ENCODE measurements around the gene NEMF. TPM values are rescaled to one million over a fixed set of nuclear protein-coding genes. Genes with fewer than 3 reads are reported as not detected.
A peak's percentile ranks its signal among the peaks of the same experiment; 100 is the strongest.

NEMF gene
- total and polyA plus RNA-seq, 12 donors: 14.8 to 94.1 (median 56.0) TPM

- DNase-seq: peak; percentile 56 to 88 (median 78)
- intact Hi-C loops (cut with DNase I): loop anchor here (10.0 kb wide), 1 partner anchor 113 kb away; no protein-coding TSS in a partner anchor
- H3K27me3 ChIP-seq: no peaks in the 10 kb centered on the region
- H3K36me3 ChIP-seq (replicated peaks in 1 of 2): peaks cover 0 to 4% of the 10 kb centered on the region in 2 donors
- no peaks in the 10 kb centered on the region for H3K9me3 ChIP-seq (replicated peaks in 1 of 3)
- TF ChIP-seq POLR2A (IDR thresholded peaks at IDR 0.05) (no peak), CTCF (IDR thresholded peaks at IDR 0.05) (peak in 1 of 6 experiments; percentile 43)
- peak overlapping the region; percentile 95 to 100 (median 99) for H3K27ac ChIP-seq
- H3K4me3 ChIP-seq: peak overlapping the region in 2 of 4 donors; percentile 75 to 83
- 0 to 2% (median 1%) methylated on average over 12 of the region's 12 CpGs for WGBS, 4 donors
- H3K4me1 ChIP-seq (replicated peaks in 1 of 2): peaks cover 29 to 35% of the 10 kb centered on the region in 2 donors
These were observed 39.7 kb upstream of the NEMF start for GRCh38 chr14:49892301-49892635.

- 69 to 74% (median 73%) methylated on average over 2 of the region's 2 CpGs for WGBS, 4 donors
- Histone ChIP-seq H3K4me1 (replicated peaks in 1 of 2) (peaks cover 4 to 8% of the 10 kb centered on the region in 2 donors), H3K27ac (no peak overlapping the region), H3K4me3 (no peak overlapping the region), H3K27me3 (no peaks in the 10 kb centered on the region), H3K9me3 (replicated peaks in 1 of 3) (no peaks in the 10 kb centered on the region), H3K36me3 (replicated peaks in 1 of 2) (no peaks in the 10 kb centered on the region)
- intact Hi-C loops (cut with DNase I): loop anchor here in 1 of 2 donors (10.0 kb wide), 1 partner anchor 217 kb away; no protein-coding TSS in a partner anchor
- no peak for DNase-seq
- no peak for TF ChIP-seq CTCF (IDR thresholded peaks at IDR 0.05)
- TF ChIP-seq POLR2A (IDR thresholded peaks at IDR 0.05): no peak
These were observed 35.7 kb upstream of the NEMF start for GRCh38 chr14:49888293-49888692.

- no peak overlapping the region for H3K27ac ChIP-seq
- H3K4me3 ChIP-seq: no peak overlapping the region
- intact Hi-C loops (cut with DNase I): loop anchor here in 1 of 2 donors (10.0 kb wide), 1 partner anchor 218 kb away; no protein-coding TSS in a partner anchor
- no peaks in the 10 kb centered on the region for H3K36me3 ChIP-seq (replicated peaks in 1 of 2)
- no peaks in the 10 kb centered on the region for H3K27me3 ChIP-seq
- no peaks in the 10 kb centered on the region for H3K9me3 ChIP-seq (replicated peaks in 1 of 3)
- 89 to 94% (median 92%) methylated on average over 12 of the region's 12 CpGs for WGBS, 4 donors
- peaks cover 0 to under 1% of the 10 kb centered on the region in 2 donors for H3K4me1 ChIP-seq (replicated peaks in 1 of 2)
- TF ChIP-seq CTCF (IDR thresholded peaks at IDR 0.05): no peak
- no peak for TF ChIP-seq POLR2A (IDR thresholded peaks at IDR 0.05)
- no peak for DNase-seq
These were observed 33.9 kb upstream of the NEMF start for GRCh38 chr14:49886523-49886922.

GRCh38 chr14:49882826-49883694, 30.5 kb upstream of the NEMF start:
- Histone ChIP-seq H3K36me3 (replicated peaks in 1 of 2) (no peaks in the 10 kb centered on the region), H3K9me3 (replicated peaks in 1 of 3) (no peaks in the 10 kb centered on the region), H3K27me3 (no peaks in the 10 kb centered on the region), H3K27ac (no peak overlapping the region), H3K4me1 (replicated peaks in 1 of 2) (no peaks in the 10 kb centered on the region), H3K4me3 (no peak overlapping the region)
- WGBS, 4 donors: 86 to 91% (median 90%) methylated on average over 18 of the region's 18 CpGs
- DNase-seq: peak in 1 of 7 donors; percentile 5
- intact Hi-C loops (cut with DNase I): loop anchor here (5.0 to 10.0 kb wide), 2 partner anchors 222 to 224 kb away; no protein-coding TSS in a partner anchor
- TF ChIP-seq POLR2A (IDR thresholded peaks at IDR 0.05) (no peak), CTCF (IDR thresholded peaks at IDR 0.05) (no peak)

Data from adrenal gland (tissue), 12 donors.